Lower leg skin (tissue), 3 donors: ENCODE data around the gene SLC6A2.

Source experiments
- CTCF ChIP-seq, 3 donors: fragments of 450-650 bp; IDR thresholded peaks; one replicate each; pipeline ENCODE4 v1.5.1; 2016; ENCODE audit warnings: antibody characterized with exemption in 3 of 3, mild to moderate bottlenecking in 3 of 3, moderate library complexity in 2 of 3
- POLR2A ChIP-seq, 2 donors: fragments of 450-650 bp; IDR thresholded peaks; one replicate each; pipeline ENCODE4 v1.6.1; 2016 to 2017; ENCODE audit warnings: antibody characterized with exemption in 2 of 2, mild to moderate bottlenecking in 1 of 2, moderate library complexity in 1 of 2

GRCh38 chr16:55695595-55695994 lies 39.8 kb downstream of the SLC6A2 start:
- TF ChIP-seq CTCF (IDR thresholded peaks at IDR 0.05) (no peak), POLR2A (IDR thresholded peaks at IDR 0.05) (no peak)
